HCT116 (cell line): ENCODE measurements around the gene SPDYE4. TPM values are rescaled to one million over a fixed set of nuclear protein-coding genes. Genes with fewer than 3 reads are reported as not detected.

Source experiments
- ATAC-seq: fragments of 200-7000 bp; cut with Tn5 transposase; 2 replicates; pipeline ENCODE4 v1.9.1; 2020; ENCODE audit warnings: mild to moderate bottlenecking, moderate library complexity
- BruUV-seq: library from RNA; stranded (reverse); fragments of 400-500 nt; replicated peaks from 2 replicates; lab custom pipeline; 2021; lab: Mats Ljungman, UMichigan
- CTCF ChIA-PET: fragments of 300-600 bp; sonication (Branson Sonifier 250); formaldehyde crosslinking; loops from one replicate; lab custom pipeline; 2021; ENCODE audit warnings: antibody characterized with exemption; lab: Charles Lee
- POLR2A ChIA-PET: fragments of 300-600, 350-600 bp; sonication (Branson Sonifier 250); formaldehyde crosslinking; loops from one replicate; lab custom pipeline; 2021; ENCODE audit warnings: antibody characterized with exemption; lab: Charles Lee
- RAD21 ChIA-PET, 2 experiments: fragments of 300-600 bp; sonication (Branson Sonifier 250); formaldehyde crosslinking; loops; one replicate each; lab custom pipeline; 2023; ENCODE audit warnings: low total read pairs in 2 of 2; ENCODE audit not compliant: uncharacterized antibody in 2 of 2, unreplicated experiment in 2 of 2, low non-redundant PET in 1 of 2; lab: Charles Lee
- DNase-seq: peaks from one replicate; pipeline ENCODE4 v3.0.0-alpha.2; 2010; ENCODE audit warnings: low read depth, low spot score
- H2AFZ ChIP-seq: fragments of 200-600 bp; shearing (Covaris generic), sonication (generic); 2 replicates; pipeline ENCODE4 v1.6.1; 2017; ENCODE audit warnings: low read depth, mixed run types, mixed read lengths, antibody characterized with exemption, low read length; ENCODE audit not compliant: poor library complexity, severe bottlenecking
- H3K27ac ChIP-seq: 2 replicates; pipeline ENCODE4 v1.5.1; 2012; ENCODE audit warnings: low read depth, low read length
- H3K27me3 ChIP-seq: fragments of 200-600 bp; sonication (generic); 2 replicates; pipeline ENCODE4 v1.6.1; 2016; ENCODE audit warnings: mixed run types, low read length, mixed read lengths; ENCODE audit not compliant: insufficient read depth
- H3K36me3 ChIP-seq, 2 experiments: fragments of 200-500 bp in 1 of 2; fragments of 200-600 bp in 1 of 2; sonication (Bioruptor generic) in 1 of 2; sonication (generic) in 1 of 2; 2 replicates each; pipeline versions ENCODE4 v1.5.1 to v1.6.1; 2014 to 2016; ENCODE audit warnings: low read length in 2 of 2, inconsistent platforms in 1 of 2, mixed read lengths in 1 of 2, mixed run types in 1 of 2; ENCODE audit not compliant: insufficient read depth in 2 of 2, control insufficient read depth in 1 of 2
- H3K4me1 ChIP-seq, 2 experiments: fragments of 200-600 bp in 1 of 2; sonication (generic) in 1 of 2; 2 replicates each; pipeline versions ENCODE4 v1.5.1 to v1.6.1; 2012 to 2017; ENCODE audit warnings: low read length in 2 of 2, inconsistent platforms in 1 of 2, mild to moderate bottlenecking in 1 of 2, mixed read lengths in 1 of 2, mixed run types in 1 of 2, moderate library complexity in 1 of 2; ENCODE audit not compliant: insufficient read depth in 2 of 2, control insufficient read depth in 1 of 2
- H3K4me2 ChIP-seq: fragments of 200-600 bp; sonication (generic); 2 replicates; pipeline ENCODE4 v1.6.1; 2017; ENCODE audit warnings: mixed run types, low read length, mixed read lengths
- H3K4me3 ChIP-seq, 2 experiments: fragments of 200-600 bp in 1 of 2; sonication (generic) in 1 of 2; replicated peaks in 1 of 2; 2 replicates each; pipeline ENCODE4 v1.5.1; 2011 to 2016; ENCODE audit warnings: low read length in 2 of 2, control low read depth in 1 of 2, low read depth in 1 of 2, mild to moderate bottlenecking in 1 of 2, mixed read lengths in 1 of 2, mixed run types in 1 of 2
- H3K79me2 ChIP-seq: fragments of 200-600 bp; sonication (generic); 2 replicates; pipeline ENCODE4 v1.6.1; 2017; ENCODE audit warnings: mild to moderate bottlenecking, mixed run types, low read length, moderate library complexity, mixed read lengths; ENCODE audit not compliant: insufficient read depth
- H3K9ac ChIP-seq: fragments of 200-600 bp; sonication (generic); 2 replicates; pipeline ENCODE4 v1.6.1; 2016; ENCODE audit warnings: low read length, mixed read lengths
- H3K9me2 ChIP-seq: fragments of 200-600 bp; sonication (generic), shearing (Covaris generic); 2 replicates; pipeline ENCODE4 v1.6.1; 2017; ENCODE audit warnings: mixed run types, mild to moderate bottlenecking, moderate library complexity; ENCODE audit not compliant: insufficient read depth
- H3K9me3 ChIP-seq, 2 experiments: fragments of 200-500 bp in 1 of 2; fragments of 200-600 bp in 1 of 2; sonication (Bioruptor generic) in 1 of 2; sonication (generic) in 1 of 2; 2 replicates each; pipeline ENCODE4 v1.6.1; 2014 to 2017; ENCODE audit warnings: low read length in 2 of 2, mixed read lengths in 2 of 2, inconsistent platforms in 1 of 2, low read depth in 1 of 2, mild to moderate bottlenecking in 1 of 2, mixed run types in 1 of 2, moderate library complexity in 1 of 2; ENCODE audit not compliant: control insufficient read depth in 1 of 2, insufficient read depth in 1 of 2
- H4K20me1 ChIP-seq: fragments of 200-600 bp; sonication (generic), shearing (Covaris generic); 2 replicates; pipeline ENCODE4 v1.6.1; 2017; ENCODE audit warnings: mixed run types, mild to moderate bottlenecking, moderate library complexity; ENCODE audit not compliant: insufficient read depth
- EGR1 ChIP-seq: IDR thresholded peaks from 2 replicates; pipeline ENCODE4 v1.6.1; 2012; ENCODE audit warnings: low read depth
- EZH2 ChIP-seq: fragments of 200-600 bp; sonication (generic); IDR thresholded peaks from 2 replicates; pipeline ENCODE4 v1.6.1; 2017; ENCODE audit warnings: antibody characterized with exemption, mixed run types
- FOSL1 ChIP-seq: IDR thresholded peaks from 2 replicates; pipeline ENCODE4 v1.6.1; 2012; ENCODE audit warnings: low read depth
- JUND ChIP-seq: IDR thresholded peaks from 2 replicates; pipeline ENCODE4 v1.6.1; 2012
- POLR2A ChIP-seq: IDR thresholded peaks from 2 replicates; pipeline ENCODE4 v1.7.0; 2011; ENCODE audit warnings: borderline replicate concordance; ENCODE audit not compliant: insufficient read depth, insufficient read length; ENCODE audit errors: extremely low read depth
- SRF ChIP-seq: IDR thresholded peaks from 2 replicates; pipeline ENCODE4 v1.6.1; 2012; ENCODE audit warnings: low read depth
- TCF7L2 ChIP-seq: IDR thresholded peaks from 2 replicates; pipeline ENCODE4 v1.7.0; 2011; ENCODE audit warnings: borderline replicate concordance, inconsistent platforms; ENCODE audit not compliant: insufficient read depth, insufficient read length; ENCODE audit errors: extremely low read depth
- ZFX ChIP-seq: fragments of 450-650 bp; IDR thresholded peaks from 2 replicates; pipeline ENCODE4 v1.6.1; 2017
- intact Hi-C: fragments of 100-400 bp; cut with micrococcal nuclease; formaldehyde crosslinking; loops from 2 replicates; pipeline ENCODE4 v1.10.0; 2022
- total RNA-seq: library from RNA; stranded (reverse); gene quantifications from one replicate; pipeline ENCODE4 v1.2.1, GENCODE V29; 2021; ENCODE audit not compliant: unreplicated experiment
- TF ChIP-seq, protein P1 (sequence below): IDR thresholded peaks from 2 replicates; pipeline ENCODE4 v1.6.1; 2011; ENCODE audit warnings: mild to moderate bottlenecking, low read length, moderate library complexity; ENCODE audit not compliant: insufficient replicate concordance; ENCODE audit errors: extremely low read depth
- TF ChIP-seq, protein P2 (sequence below): IDR thresholded peaks from 2 replicates; pipeline ENCODE4 v1.6.1; 2012; ENCODE audit warnings: low read depth
- TF ChIP-seq, protein P3 (sequence below): IDR thresholded peaks from 2 replicates; pipeline ENCODE4 v1.6.1; 2012

Gene SPDYE4
- total RNA-seq, 1 experiment from 2014 or later, result not detected

DNA sequence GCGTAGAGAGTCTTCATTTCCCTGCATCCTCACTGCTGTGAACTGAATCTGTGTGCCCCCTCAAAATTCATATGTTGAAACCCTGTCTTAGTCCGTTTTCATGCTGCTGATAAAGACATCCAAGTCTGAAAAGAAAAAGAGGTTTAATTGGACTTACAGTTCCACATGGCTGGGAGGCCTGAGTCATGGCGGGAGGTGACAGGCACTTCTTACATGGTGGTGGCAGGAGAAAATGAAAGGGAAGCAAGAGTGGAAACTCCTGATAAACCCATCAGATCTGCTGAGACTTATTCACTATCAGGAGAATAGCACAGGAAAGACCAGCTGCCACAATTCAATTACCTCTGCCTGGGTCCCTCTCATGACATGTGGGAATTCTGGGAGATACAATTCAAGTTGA lies 10.6 kb downstream of the SPDYE4 start:
- Histone ChIP-seq H3K4me1 (peaks cover 0 to 12% of the 10 kb centered on the region in 2 experiments; a peak in 2 of 4 replicates), H3K9me2 (no peaks in the 10 kb centered on the region), H3K27ac (no peak overlapping the region), H3K79me2 (no peaks in the 10 kb centered on the region), H3K36me3 (no peaks in the 10 kb centered on the region), H3K9me3 (no peaks in the 10 kb centered on the region), H4K20me1 (no peaks in the 10 kb centered on the region), H3K27me3 (no peaks in the 10 kb centered on the region), H3K4me2 (no peak overlapping the region), H3K9ac (no peak overlapping the region), H2AFZ (no peak overlapping the region), H3K4me3 (no peak overlapping the region)
- no TSS peak for BruUV-seq
- ChIA-PET POLR2A (interaction anchor here (2.7 kb wide), 1 partner anchor 364 kb away, joined by 17 read pairs; no protein-coding TSS in a partner anchor), CTCF (interaction anchor here (1.1 kb wide), 1 partner anchor 364 kb away, joined by 9 read pairs; no protein-coding TSS in a partner anchor), RAD21 (no interaction called here)
- intact Hi-C loops, result loop anchor here (2.0 to 5.0 kb wide), 3 partner anchors 175 to 685 kb away; no protein-coding TSS in a partner anchor
- TF ChIP-seq ZFX, result no peak
- TF ChIP-seq POLR2A, result no peak
- no peak for TF ChIP-seq EZH2
- no peak for TF ChIP-seq JUND
- no peak for TF ChIP-seq FOSL1
- TF ChIP-seq EGR1, result no peak
- TF ChIP-seq TCF7L2, result no peak
- TF ChIP-seq, protein P1, sequence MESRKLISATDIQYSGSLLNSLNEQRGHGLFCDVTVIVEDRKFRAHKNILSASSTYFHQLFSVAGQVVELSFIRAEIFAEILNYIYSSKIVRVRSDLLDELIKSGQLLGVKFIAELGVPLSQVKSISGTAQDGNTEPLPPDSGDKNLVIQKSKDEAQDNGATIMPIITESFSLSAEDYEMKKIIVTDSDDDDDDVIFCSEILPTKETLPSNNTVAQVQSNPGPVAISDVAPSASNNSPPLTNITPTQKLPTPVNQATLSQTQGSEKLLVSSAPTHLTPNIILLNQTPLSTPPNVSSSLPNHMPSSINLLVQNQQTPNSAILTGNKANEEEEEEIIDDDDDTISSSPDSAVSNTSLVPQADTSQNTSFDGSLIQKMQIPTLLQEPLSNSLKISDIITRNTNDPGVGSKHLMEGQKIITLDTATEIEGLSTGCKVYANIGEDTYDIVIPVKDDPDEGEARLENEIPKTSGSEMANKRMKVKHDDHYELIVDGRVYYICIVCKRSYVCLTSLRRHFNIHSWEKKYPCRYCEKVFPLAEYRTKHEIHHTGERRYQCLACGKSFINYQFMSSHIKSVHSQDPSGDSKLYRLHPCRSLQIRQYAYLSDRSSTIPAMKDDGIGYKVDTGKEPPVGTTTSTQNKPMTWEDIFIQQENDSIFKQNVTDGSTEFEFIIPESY, result no peak
- TF ChIP-seq, protein P2, sequence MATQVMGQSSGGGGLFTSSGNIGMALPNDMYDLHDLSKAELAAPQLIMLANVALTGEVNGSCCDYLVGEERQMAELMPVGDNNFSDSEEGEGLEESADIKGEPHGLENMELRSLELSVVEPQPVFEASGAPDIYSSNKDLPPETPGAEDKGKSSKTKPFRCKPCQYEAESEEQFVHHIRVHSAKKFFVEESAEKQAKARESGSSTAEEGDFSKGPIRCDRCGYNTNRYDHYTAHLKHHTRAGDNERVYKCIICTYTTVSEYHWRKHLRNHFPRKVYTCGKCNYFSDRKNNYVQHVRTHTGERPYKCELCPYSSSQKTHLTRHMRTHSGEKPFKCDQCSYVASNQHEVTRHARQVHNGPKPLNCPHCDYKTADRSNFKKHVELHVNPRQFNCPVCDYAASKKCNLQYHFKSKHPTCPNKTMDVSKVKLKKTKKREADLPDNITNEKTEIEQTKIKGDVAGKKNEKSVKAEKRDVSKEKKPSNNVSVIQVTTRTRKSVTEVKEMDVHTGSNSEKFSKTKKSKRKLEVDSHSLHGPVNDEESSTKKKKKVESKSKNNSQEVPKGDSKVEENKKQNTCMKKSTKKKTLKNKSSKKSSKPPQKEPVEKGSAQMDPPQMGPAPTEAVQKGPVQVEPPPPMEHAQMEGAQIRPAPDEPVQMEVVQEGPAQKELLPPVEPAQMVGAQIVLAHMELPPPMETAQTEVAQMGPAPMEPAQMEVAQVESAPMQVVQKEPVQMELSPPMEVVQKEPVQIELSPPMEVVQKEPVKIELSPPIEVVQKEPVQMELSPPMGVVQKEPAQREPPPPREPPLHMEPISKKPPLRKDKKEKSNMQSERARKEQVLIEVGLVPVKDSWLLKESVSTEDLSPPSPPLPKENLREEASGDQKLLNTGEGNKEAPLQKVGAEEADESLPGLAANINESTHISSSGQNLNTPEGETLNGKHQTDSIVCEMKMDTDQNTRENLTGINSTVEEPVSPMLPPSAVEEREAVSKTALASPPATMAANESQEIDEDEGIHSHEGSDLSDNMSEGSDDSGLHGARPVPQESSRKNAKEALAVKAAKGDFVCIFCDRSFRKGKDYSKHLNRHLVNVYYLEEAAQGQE, result no peak
- no peak for TF ChIP-seq SRF
- TF ChIP-seq, protein P3, sequence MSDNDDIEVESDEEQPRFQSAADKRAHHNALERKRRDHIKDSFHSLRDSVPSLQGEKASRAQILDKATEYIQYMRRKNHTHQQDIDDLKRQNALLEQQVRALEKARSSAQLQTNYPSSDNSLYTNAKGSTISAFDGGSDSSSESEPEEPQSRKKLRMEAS, result no peak
- DNase-seq (no peak), ATAC-seq (no peak)
